NCI-H1417 treated with DMSO at 0.1 percent for 48 hours (cell line): ENCODE measurements around the gene KRT81.
"Not testable (repeated sequence)": the region's sequence is repeated elsewhere in the genome, so short reads cannot be mapped to it uniquely, and the experiment has no call there.

Experiments used
- DNase-seq: peaks from one replicate; lab custom pipeline; 2025; lab: John Stamatoyannopoulos, UW

The KRT81 gene

DNA sequence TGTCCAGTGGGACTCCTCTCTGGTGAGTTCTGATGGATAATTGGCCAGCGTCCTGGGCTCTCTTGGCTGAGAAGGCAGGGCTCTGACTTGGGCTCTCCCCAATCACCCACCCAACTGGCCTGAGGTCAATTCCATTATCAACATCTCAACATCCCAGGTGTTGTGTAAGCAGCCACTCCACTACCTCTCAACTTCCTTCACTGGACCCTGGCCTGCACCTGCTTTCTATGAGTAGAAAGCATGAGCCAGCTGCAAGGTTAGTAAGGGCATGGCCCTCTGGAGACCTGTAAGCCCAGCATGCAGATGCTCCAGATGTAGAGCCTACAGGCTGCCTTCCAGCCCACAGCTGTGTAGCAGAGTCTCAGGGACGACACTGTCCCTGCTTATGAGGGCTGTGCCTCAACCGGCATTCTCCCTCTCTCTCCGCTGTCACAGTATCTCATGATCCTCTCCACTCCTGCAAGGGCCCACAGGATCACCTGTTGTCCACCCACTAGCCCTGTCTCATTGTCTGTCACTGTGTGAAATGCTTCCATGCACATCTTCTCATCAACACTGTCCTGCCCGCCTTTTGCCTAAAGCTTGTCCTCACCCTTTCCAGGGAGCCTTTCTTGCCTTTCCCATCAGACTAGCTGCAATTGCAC, 5.4 kb upstream of the KRT81 start:
- DNase-seq, result no peak

DNA sequence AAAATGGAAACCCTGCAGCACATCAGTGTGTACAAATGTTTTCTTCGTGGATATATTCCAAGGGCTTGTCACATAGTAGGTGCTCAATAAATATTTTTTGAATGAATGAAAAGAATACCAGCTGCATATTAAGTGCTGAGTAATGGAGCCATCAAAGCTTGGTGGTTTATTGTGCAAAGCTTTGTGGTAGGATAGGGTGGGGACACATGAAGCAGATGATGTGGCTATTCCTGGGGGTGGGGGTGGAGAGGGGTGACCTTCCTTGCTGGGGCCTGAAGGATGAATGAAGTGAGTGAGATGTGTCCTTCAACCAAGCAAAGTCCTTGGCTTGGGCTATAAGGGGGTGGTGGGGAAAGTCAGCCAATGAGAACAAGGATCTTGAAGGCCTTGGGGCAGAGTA, 4.3 kb upstream of the KRT81 start:
- DNase-seq, result no peak

DNA sequence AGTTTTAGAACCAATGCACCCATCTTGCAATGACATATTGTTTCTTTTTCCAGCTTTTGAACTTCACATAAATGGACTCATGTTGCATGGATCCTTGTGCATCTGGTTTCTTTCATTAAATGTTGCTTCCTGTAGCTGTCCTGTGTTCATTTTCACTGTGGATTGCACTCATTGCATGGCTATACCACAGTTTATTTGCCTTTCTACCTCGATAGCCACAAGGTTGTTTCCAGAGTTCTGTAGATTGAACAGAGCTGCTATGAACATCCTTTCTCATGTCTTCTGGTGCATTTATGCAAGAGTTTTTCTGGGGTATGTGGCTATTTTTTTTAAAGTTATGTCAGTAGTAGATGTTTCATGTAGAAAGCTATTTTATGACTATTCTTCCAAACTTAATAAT, 3.5 kb upstream of the KRT81 start:
- DNase-seq, result no peak

DNA sequence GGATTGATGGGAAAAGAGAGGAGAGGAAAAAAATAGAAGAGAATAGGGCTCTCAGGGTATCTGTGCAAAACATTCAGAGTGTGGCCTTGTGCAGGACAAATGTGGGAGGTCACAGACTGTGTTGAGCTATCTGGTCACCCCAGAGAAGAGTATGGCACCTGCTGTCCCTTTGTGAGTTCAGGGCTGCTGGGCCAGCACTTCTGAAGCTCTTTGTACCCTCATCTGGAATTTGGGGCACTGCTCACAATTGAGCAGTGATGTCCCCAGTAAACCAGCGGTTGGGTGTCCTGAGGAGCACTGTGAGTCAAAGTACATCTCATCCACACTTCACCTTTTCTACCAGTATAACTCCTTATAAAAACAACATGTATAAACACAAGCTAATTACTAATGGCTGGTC, 2.6 kb upstream of the KRT81 start:
- no peak for DNase-seq

DNA sequence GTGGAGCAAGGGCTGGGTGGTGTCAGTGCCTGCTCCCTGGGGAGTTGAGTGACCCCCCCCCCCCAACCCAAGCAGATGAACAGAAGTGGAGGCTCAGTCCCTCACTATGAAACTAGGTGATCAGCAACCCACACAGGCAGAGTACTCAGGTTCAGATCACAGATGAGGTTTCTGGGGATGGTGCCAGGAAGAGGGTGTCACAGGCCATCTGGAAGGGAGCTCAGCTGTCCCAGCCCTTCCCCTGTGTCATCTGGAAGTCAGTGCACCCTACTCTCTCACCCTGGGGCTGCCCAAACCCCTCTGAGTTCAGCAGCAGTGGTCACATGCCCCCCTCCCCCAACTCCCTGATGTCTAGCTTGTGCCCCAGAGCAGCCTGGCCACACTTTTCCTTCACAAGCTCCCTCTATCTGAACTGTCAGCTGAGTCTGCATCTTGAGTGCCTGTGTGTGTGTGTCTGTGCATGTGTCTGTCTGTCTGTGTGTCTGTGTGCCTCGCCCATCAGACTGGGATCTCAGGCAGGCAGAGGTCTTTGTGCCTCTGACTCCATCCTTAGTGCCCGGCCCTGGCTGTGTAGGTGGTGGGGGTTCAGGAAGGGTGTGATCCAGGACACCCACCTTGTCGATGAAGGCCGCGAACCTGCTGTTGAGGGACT, 725 bp downstream of the KRT81 start:
- DNase-seq, result not testable (repeated sequence)

DNA sequence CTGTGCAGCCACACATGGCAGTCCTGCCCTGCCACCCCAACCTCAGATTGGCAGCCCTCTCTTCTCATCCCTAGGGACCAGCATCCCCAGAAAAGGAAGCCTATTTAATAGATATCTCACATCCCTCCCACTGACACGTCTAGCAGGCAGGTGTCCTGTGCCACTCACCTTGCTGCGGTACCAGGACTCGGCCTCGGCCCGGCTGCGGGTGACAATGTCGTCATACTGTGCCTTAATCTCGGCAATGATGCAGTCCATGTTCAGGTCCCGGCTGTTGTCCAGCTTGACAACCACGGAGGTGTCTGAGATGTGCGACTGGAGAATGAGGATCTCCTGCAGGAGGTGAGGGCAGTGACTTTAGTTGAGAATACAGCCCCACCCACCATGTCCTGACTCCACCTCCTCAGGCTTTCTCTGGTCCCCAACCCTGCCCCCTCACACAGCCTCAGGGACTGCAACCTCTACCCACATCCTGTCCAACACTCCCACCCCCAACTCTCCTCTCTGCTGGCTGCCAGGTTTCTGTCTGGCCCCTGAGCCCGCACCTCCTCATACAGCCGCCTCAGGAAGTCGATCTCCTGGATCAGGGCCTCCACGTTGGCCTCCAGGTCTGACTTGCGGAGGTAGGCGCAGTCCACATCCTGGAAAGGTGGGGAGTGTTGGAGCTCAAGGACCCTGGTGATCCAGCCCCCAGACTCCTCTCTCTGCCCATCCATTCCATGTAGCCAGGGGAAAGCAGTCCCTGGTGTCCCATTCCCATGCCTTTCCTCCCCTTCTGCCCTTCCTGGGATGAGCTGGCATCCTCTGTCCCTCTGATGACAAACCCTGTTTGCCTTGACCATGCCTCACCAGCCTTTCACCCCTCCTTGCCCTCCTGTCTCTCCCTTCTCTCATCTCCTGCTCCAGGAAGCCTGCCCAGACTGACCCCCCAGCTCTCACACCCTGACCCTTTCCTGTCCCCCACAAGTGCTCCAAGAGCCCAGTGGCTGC, 3.2 kb downstream of the KRT81 start:
- DNase-seq, result not testable (repeated sequence)

DNA sequence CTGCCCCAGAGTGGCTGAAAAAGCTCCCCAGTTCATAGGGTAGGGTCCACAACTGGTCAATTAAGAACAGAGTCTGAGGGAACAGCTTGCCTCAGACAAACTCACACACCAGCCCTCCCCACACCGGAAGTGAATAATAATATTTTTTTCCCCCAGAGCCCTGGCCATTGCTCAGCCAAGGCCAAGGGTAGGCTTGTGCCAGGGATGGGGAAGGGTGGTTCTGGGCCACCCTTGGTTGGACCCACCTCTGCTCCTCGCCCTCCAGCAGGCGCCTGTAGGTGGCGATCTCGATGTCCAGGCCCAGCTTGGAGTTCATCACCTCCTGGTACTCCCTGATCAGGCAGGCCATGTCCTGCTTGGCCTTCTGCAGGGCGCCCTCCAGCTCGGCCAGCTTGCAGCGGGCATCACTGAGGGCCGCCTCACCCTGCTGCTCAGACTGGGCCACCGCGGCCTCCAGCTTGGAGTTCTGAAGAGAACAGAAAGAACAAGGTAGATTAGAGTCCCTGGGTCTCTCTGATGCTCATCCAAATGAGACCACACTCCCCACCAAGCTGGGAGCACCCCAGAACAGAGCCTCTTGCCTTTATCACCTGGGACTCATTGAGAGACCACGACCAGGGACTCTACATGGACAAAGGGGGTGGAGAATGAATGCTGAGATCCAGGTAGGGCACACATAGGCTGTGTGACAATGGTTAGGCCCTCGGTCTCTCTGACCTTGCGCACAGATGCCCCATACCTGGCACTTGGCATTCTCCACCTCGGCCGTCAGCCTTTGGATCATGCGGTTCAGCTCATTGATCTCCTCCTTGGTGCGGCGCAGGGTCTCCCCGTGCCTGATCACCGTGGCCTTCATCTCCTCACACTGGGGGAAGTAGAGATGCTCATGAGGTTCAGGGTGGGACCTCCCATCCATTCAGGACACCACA, 4.2 kb downstream of the KRT81 start:
- DNase-seq, result not testable (repeated sequence)

DNA sequence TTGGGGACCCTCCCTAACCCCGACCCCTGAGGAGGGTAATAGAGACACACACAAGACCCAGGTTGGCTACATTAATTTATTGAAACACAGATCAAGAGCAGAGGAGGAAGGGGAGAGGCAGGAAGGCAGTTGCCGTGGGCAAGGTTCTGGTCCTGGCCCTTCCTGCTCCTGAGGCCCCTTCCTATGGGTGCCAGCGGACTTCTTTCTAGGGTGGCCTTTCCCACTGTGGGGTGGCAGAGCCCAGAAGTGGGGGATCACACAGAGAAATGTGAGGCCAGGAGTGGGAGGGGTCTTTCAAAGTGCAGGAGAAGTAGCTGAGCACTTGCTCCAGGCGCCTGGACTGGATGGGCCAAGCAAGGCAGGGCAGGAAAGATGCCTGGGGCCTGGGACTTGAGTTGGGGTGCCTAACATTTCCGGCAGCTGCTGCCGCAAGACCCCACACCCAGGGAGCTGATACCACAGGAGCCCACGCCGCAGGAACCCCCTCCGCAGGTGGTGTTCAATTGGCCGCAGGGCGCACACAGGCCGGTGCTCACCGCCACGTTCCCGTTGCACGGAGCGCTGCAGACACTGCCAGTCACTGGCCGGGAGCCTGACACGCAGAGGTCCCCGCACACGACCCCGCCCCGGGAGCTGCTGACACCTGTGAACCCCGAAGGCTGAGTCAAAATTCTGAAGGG, 5.3 kb downstream of the KRT81 start:
- no peak for DNase-seq

DNA sequence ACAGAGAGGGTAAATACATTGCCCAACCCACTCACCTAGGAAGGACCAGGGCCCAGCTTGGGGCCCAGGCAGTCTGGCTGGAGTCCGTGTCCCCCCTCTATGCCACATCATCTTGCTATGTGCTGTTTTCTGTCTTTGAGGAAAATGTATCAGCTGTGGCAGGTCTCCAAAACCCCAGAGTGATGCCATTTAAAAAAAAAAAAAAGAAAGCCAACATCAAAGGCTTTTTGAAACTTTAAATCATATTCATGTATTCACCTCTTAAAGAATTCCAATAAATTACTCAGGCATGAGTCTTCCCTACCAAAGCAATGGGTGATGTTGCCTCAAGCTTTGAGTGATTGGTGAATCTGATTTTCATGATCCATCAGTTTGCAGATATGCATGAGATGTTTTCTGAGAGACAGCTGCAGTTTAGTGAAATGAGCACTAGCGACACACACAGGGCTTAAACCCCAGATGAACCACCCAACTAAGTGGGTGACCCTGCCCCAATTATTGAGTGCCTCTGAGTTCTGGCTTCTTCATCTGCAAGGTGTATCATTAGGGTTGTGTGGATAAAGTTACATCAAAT, 6.1 kb downstream of the KRT81 start:
- DNase-seq, result no peak

DNA sequence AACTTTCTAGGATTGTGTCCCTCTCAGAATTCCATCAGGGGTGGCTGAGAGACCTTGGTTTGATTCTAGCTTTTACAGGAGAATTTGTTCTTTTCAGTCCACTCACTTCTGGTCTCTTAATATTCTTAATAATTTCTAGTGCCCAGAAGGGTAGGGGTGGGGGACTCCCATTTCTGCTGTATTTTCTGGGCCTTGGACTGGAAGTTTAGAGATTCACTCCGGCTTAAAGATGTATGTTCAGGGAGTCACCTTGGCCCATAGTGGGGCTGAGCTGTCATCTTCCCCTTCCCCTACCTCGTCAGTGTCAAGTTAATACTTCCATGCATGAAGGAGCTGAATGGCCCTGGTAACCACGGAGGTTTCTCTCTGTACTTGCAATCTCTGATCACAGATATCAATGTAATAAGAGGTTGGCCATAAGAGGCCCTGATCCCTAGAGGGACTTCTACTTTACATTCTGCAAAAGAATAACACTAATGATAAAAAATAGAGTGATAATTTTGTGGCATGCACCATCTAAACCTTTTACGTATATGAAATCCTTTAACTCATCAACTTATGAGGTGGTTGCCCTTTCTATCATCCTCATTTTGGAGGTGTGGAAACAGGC, 6.7 kb downstream of the KRT81 start:
- DNase-seq, result no peak

DNA sequence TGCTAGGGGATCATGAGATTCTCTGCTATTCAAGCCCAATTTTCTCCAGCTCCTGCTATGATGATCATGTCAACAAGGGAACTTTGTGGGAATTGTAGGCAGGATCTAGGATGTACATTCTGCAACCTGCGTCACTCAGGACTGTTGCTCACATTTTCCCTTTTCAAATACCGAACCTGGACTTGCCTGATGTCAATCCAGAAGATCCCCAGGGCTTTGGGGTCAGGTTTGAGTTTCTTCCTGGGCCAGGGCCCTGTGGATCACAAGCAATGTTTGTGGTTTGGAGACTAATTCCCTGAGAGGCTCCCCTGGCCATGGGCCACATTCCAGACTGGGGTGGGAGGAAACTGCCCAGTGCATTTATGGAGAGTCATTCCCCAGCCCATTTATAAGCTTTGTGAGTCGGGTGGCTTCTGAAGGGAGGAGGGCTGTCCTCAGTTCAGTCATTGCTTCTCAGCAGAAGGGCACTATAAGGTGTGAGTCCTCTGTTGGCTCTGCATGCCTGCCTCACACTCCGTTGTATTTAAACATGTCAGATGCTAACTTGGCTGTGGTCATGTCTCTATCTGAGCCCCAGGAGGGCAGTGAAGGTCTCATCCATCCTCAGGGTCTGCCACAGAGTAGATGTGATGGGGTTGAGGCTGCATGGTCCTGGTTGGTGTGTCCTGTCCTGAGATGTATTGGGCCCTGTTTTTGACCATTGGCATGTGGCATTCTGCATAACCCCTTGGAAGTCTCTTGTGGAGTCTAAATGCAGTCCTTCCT, 10.4 kb downstream of the KRT81 start:
- no peak for DNase-seq

DNA sequence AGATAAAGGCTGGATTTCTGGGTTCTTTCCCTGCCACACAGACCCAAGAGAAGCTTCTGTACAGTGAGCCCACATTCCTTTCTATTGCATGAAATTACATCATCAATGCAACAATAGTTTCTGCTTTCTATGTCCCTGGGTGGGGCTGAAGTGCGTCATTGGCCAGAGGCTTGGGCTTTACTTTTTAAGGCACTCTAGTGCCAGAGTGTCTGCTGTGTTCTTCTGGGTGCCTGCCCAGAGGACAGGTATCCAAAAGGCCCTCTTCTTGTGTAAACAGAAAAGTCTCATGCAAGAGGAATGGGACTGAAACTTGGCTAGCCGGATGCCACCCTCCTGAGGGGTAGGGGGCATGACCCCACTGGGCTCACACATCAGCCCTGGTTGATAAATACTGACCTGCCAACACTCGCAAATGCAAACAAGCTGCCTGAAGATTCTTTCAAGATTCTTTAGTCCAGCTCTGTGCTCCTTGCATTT, 11.0 kb downstream of the KRT81 start:
- DNase-seq, result no peak

DNA sequence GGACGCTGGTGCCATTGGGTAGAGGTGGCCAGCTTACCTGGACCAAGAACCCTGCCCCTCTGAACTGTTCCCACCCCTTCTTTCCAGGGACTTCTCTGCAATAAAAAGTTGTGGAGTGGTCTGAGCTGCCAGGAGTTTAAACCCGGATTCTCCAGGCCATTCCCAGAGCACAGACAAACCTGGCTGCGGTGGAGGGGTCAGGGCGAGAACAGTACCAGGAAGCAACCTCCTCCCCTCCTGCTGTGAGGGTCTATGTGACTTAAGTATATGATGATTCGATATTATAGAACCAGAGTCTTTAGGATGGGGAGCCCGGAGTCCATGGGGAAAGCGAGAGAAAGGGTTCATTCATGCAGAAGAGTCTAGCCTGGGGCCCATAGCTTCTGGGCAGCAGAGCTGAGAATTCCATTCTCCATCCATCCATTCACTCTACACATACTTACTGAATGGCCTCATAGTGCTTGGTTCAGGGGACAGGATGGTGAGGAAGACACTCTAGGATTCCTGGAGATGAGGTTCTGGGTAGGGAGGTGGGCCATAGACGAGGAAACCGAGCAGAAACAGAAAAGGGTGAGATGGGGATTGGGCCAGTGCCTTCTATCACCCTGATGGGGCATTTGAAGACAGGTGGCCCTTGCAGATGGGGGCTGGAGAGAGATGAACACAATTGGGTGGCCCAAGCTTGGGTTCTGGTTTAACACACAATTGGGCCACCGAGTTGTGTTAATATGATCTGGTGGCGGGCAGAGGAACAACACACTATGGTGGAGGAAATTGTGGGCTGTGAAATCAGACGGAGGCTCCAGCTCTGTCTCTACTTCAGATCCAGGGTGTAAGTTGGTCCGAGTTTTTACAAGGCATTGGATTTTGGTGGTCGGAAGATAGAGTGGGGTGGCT, 11.7 kb downstream of the KRT81 start:
- no peak for DNase-seq

DNA sequence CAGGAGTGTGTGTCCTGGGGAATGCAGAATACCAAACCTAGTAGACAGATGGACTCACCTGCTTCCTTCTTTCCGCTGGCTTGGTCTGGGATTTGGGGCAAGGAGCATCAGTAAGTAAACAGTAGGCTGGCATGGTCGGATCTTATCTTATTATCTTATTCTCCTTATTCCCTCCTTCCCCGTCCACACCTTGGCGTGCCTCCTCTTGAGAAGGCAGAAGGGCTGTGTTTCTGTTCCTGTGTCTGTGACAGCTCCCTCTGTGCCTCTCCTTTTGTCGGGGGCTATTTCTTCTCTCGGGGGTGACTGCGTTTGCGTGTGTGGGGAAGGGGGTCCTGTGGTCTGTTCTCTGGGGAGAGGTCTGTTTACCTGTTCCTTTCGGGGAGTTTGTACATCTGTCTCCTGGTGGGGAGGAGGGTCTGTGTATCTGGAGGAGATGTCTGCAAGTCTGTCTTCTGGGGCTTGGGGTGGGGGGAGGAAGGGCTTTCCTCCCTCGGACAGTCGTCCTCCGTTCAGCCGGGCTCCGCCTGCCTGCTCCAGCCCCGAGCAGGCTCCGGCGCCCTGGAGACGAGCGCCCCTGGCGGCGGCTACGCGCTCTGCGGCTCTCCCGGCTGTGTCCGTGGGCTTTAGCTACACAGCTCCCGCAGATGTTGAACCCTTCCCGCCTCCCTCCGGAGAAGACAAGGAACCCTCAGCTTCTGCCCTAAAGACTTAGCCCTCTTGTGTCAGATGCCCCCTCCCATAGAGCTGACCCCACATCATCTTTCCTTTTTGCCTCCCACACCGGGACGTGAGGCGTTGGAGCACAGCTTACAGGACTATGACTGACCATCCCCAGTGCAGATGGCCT, 12.5 kb downstream of the KRT81 start:
- DNase-seq, result no peak

DNA sequence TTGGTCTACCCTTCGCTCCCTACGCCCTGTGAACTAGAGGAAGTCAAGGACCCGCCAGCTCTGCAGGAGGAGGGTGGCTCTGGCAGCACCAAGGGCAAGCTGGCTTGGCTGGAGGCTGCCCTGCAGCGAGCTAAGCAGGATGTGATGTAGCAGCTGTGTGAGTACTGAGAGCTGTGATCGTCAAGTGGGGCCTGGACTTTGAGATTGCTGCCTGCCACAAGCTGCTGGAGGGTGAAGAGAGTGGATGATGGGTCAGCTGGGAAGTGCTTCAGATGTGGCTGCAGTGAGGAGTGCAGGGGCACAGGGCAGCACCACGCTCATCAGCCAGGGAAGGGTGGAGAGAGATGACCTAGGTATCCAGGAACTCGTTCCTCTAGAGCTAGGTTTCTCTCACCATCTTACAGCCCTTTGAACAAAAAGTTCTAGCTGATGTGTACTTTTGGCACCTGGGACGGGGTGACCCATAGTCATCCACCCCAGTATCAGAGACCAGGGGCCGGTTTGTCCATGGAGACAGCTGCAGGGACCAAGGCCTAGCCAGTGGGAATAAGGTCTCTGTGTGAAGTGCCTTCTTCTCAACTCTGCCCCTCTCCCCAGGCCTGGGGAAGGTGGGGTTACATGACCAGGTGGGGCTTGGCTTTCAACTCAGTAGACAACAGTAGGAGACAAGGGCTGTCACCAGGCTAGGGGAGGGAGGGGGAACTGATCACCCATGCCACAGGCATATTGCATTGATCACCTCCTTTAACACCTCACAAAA, 13.7 kb downstream of the KRT81 start:
- no peak for DNase-seq

DNA sequence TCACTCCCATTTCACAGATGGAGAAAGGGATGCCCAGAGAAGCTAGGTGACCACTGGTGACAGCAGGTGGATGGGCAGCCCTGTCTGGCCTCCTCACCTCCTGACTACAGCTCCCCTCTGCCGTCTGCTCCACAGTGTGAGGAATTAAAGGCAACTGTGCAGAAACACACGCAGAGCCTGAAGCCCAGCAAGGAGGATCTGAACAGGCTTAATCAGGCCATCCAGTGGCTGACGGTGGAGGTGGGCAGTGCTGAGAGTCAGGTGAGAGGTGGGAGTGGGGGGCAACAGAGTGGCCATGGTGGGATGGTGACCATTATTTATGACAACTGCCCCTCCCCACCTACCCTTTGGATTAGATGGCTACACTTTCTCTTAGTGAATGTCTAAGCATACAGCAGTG, 15.6 kb downstream of the KRT81 start:
- DNase-seq, result no peak
